ENCODE results near the gene TDRD3. TPM values are rescaled to one million over a fixed set of nuclear protein-coding genes. Genes with fewer than 3 reads are reported as not detected.
A peak's percentile ranks its signal among the peaks of the same experiment; 100 is the strongest.

TDRD3 gene
- total and polyA plus RNA-seq, 2 experiments from 2014 or later, result 13.1 to 13.3 TPM

GRCh38 chr13:60604058-60604457 is 207.0 kb downstream of the TDRD3 start (continued):
- TF ChIP-seq REST (IDR thresholded peaks at IDR 0.05; ENCODE audit: unreplicated experiment), result no peak
- TF ChIP-seq EZH2phosphoT487 (IDR thresholded peaks at IDR 0.05; ENCODE audit: unreplicated experiment), result no peak

GRCh38 chr13:60608954-60609353 is 211.9 kb downstream of the TDRD3 start:
- no peak overlapping the region for H3K4me3 Mint-ChIP-seq
- no peak overlapping the region for H3K27ac Mint-ChIP-seq
- Histone ChIP-seq H3K36me3 (ENCODE audit: insufficient read depth) (no peaks in the 10 kb centered on the region), H3K79me2 (replicated peaks; ENCODE audit: insufficient read depth) (no peaks in the 10 kb centered on the region), H3K4me3 (no peak overlapping the region), H3K9me2 (ENCODE audit: insufficient read depth) (peaks cover 11% of the 10 kb centered on the region), H3K27ac (ENCODE audit: low read depth) (no peak overlapping the region), H4K20me1 (replicated peaks; ENCODE audit: insufficient read depth) (no peaks in the 10 kb centered on the region), H3K4me2 (no peak overlapping the region), H2AFZ (peak overlapping the region; percentile 70; the same call in 1 of the 2 replicates), H3K27me3 (ENCODE audit: insufficient read depth) (no peaks in the 10 kb centered on the region), H3F3A (replicated peaks; ENCODE audit: low read depth) (no peaks in the 10 kb centered on the region), H3K4me1 (ENCODE audit: insufficient read depth) (no peaks in the 10 kb centered on the region)
- H3K27me3 Mint-ChIP-seq (ENCODE audit: insufficient read depth, low read depth, poor library complexity), result no peaks in the 10 kb centered on the region
- no peak for TF ChIP-seq REST (IDR thresholded peaks at IDR 0.05; ENCODE audit: unreplicated experiment)
- no peak for TF ChIP-seq ZNF114 (CRISPR knock-in tag; IDR thresholded peaks at IDR 0.05)
- no peaks in the 10 kb centered on the region for H3K36me3 Mint-ChIP-seq (ENCODE audit: low read depth)
- H3K9me3 Mint-ChIP-seq, result no peaks in the 10 kb centered on the region
- H3K4me1 Mint-ChIP-seq, result no peaks in the 10 kb centered on the region
- DNase-seq (ENCODE audit: low spot score) (no peak), ATAC-seq (no peak)

GRCh38 chr13:60611523-60611922 is 214.5 kb downstream of the TDRD3 start:
- Histone ChIP-seq H2AFZ (no peak overlapping the region), H3K4me1 (ENCODE audit: insufficient read depth) (peaks cover 5% of the 10 kb centered on the region), H3K27ac (ENCODE audit: low read depth) (no peak overlapping the region), H3K27me3 (ENCODE audit: insufficient read depth) (no peaks in the 10 kb centered on the region), H3K36me3 (ENCODE audit: insufficient read depth) (no peaks in the 10 kb centered on the region), H3K4me2 (no peak overlapping the region), H4K20me1 (replicated peaks; ENCODE audit: insufficient read depth) (no peaks in the 10 kb centered on the region), H3F3A (replicated peaks; ENCODE audit: low read depth) (no peaks in the 10 kb centered on the region), H3K4me3 (no peak overlapping the region), H3K9me2 (ENCODE audit: insufficient read depth) (peaks cover 11% of the 10 kb centered on the region), H3K79me2 (replicated peaks; ENCODE audit: insufficient read depth) (no peaks in the 10 kb centered on the region)
- ATAC-seq (no peak), DNase-seq (ENCODE audit: low spot score) (no peak)
- H3K27ac Mint-ChIP-seq, result no peak overlapping the region
- peaks cover 4% of the 10 kb centered on the region for H3K4me1 Mint-ChIP-seq
- no peak overlapping the region for H3K4me3 Mint-ChIP-seq
- no peaks in the 10 kb centered on the region for H3K9me3 Mint-ChIP-seq
- H3K36me3 Mint-ChIP-seq (ENCODE audit: low read depth), result no peaks in the 10 kb centered on the region
- H3K27me3 Mint-ChIP-seq (ENCODE audit: insufficient read depth, low read depth, poor library complexity), result no peaks in the 10 kb centered on the region
- TF ChIP-seq ZNF114 (CRISPR knock-in tag; IDR thresholded peaks at IDR 0.05) (no peak), EZH2phosphoT487 (IDR thresholded peaks at IDR 0.05; ENCODE audit: unreplicated experiment) (no peak), CTCF (conservative IDR thresholded peaks at IDR 0.05; ENCODE audit: low read depth in 2 of 2) (no peak), ETS1 (IDR thresholded peaks at IDR 0.05) (no peak), STAT1 (IDR thresholded peaks at IDR 0.05; ENCODE audit: unreplicated experiment) (no peak)

Measured in GM23338 (cell line).